ENCODE results near the gene TMEM51. TPM values are rescaled to one million over a fixed set of nuclear protein-coding genes. Genes with fewer than 3 reads are reported as not detected.
"Not testable (repeated sequence)": the region's sequence is repeated elsewhere in the genome, so short reads cannot be mapped to it uniquely, and the experiment has no call there.

The TMEM51 gene
- total RNA-seq, 2 experiments from 2014 or later: not detected

DNA sequence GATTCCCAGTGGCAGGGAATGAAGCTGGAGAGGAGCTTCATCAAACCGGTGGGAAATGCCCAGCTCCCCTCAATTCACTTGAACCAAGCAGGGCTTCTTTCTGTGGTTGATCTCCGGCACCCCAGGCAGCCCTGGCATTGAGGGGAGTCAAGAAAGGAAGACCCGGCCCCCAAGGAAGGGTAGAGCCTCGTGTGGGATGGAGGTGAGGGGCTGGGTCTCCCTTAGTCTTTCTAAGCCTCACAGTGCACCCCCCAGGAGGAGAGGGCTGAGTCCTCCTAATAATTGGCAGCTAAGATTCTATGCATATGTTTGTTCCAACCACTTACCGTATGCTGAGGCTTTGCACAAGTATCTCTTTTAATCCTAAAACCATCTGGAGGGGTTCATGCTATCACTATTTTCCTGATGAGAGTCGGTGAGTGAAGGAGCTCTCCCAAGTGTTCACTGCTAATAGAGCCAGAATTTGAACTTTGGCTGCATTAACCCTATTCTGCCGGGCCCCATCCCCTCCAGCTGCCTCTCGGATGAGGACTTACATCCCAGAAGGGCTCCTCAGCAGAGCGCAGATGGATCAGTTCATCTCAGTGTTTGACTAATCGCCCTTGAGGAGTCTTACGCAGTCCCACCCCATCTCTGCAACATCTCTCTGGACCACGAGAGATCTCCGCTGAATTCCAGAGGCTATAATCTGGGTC is 33.1 kb upstream of the TMEM51 start:
- DNase-seq: no peak
- Mint-ChIP-seq H3K9me3 (no peaks in the 10 kb centered on the region), H3K4me1 (no peaks in the 10 kb centered on the region), H3K4me3 (no peak overlapping the region), H3K36me3 (no peaks in the 10 kb centered on the region), H3K27me3 (peaks cover 4% of the 10 kb centered on the region), H3K27ac (no peak overlapping the region)

DNA sequence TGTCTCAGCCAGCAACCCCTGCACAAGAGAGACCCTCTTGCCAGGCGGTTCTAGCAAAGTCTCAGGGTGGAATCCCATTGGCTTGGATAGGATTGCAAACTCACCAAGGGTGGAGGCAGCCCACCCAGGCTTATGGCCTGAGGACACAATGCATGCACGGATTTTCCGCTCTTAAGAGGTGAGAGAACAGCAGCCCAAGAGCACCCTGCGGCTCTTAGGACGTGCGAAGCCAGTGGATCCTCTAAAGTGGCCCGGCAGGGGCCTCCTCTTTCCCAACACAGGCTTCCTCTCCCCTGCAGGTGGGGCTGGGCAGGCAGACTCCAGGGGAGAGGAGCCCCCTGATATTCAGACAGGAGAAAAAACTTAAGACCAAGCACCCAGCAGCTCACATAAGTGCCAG is 31.2 kb upstream of the TMEM51 start:
- H3K27me3 Mint-ChIP-seq: peaks cover 4% of the 10 kb centered on the region
- H3K27ac Mint-ChIP-seq: no peak overlapping the region
- H3K36me3 Mint-ChIP-seq: no peaks in the 10 kb centered on the region
- DNase-seq: no peak
- H3K4me1 Mint-ChIP-seq: no peaks in the 10 kb centered on the region
- H3K9me3 Mint-ChIP-seq: no peaks in the 10 kb centered on the region
- H3K4me3 Mint-ChIP-seq: no peak overlapping the region

DNA sequence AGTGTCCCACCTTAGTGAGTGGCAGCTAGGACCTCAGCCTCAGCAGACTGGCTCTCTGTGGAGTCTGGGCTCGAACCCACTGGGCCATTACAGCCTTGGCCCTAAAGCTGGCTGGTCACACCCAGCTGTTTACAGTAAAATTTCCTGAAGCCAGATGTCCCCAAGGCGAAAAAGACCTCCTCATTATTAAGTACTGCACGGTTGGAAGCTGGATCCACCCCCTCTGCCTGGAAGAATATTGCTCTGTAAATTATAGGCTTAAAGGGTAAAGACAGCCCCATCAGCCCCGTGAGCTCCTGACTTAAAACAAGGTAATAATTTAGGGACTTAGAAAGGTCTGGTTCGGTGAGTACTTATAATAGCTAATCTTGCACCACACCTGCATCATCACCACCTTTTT is 30.3 kb upstream of the TMEM51 start:
- DNase-seq: no peak
- peaks cover 4% of the 10 kb centered on the region for H3K27me3 Mint-ChIP-seq
- no peaks in the 10 kb centered on the region for H3K4me1 Mint-ChIP-seq
- no peaks in the 10 kb centered on the region for H3K36me3 Mint-ChIP-seq
- no peak overlapping the region for H3K4me3 Mint-ChIP-seq
- H3K27ac Mint-ChIP-seq: no peak overlapping the region
- no peaks in the 10 kb centered on the region for H3K9me3 Mint-ChIP-seq

GRCh38 chr1:15123925-15124324 is 29.6 kb upstream of the TMEM51 start:
- Mint-ChIP-seq H3K27ac (no peak overlapping the region), H3K27me3 (peaks cover 8% of the 10 kb centered on the region), H3K4me1 (no peaks in the 10 kb centered on the region), H3K4me3 (no peak overlapping the region), H3K9me3 (no peaks in the 10 kb centered on the region), H3K36me3 (no peaks in the 10 kb centered on the region)
- no peak for DNase-seq

- H3K27me3 Mint-ChIP-seq: peaks cover 4% of the 10 kb centered on the region
- no peaks in the 10 kb centered on the region for H3K4me1 Mint-ChIP-seq
- no peak overlapping the region for H3K4me3 Mint-ChIP-seq
- DNase-seq: no peak
- H3K27ac Mint-ChIP-seq: no peak overlapping the region
- no peaks in the 10 kb centered on the region for H3K36me3 Mint-ChIP-seq
- H3K9me3 Mint-ChIP-seq: no peaks in the 10 kb centered on the region
These were observed 29.0 kb upstream of the TMEM51 start for GRCh38 chr1:15124362-15125100.

- no peak for DNase-seq
- H3K27ac Mint-ChIP-seq: no peak overlapping the region
- H3K4me1 Mint-ChIP-seq: no peaks in the 10 kb centered on the region
- peaks cover 7% of the 10 kb centered on the region for H3K27me3 Mint-ChIP-seq
- peaks cover 2% of the 10 kb centered on the region for H3K9me3 Mint-ChIP-seq
- H3K4me3 Mint-ChIP-seq: no peak overlapping the region
- H3K36me3 Mint-ChIP-seq: no peaks in the 10 kb centered on the region
These were observed 28.3 kb upstream of the TMEM51 start for GRCh38 chr1:15125101-15125745.

- Mint-ChIP-seq H3K4me3 (no peak overlapping the region), H3K36me3 (no peaks in the 10 kb centered on the region), H3K27me3 (peaks cover 11% of the 10 kb centered on the region), H3K27ac (no peak overlapping the region), H3K4me1 (no peaks in the 10 kb centered on the region), H3K9me3 (peaks cover 2% of the 10 kb centered on the region)
- no peak for DNase-seq
These were observed 25.5 kb upstream of the TMEM51 start for GRCh38 chr1:15128077-15128476.

DNA sequence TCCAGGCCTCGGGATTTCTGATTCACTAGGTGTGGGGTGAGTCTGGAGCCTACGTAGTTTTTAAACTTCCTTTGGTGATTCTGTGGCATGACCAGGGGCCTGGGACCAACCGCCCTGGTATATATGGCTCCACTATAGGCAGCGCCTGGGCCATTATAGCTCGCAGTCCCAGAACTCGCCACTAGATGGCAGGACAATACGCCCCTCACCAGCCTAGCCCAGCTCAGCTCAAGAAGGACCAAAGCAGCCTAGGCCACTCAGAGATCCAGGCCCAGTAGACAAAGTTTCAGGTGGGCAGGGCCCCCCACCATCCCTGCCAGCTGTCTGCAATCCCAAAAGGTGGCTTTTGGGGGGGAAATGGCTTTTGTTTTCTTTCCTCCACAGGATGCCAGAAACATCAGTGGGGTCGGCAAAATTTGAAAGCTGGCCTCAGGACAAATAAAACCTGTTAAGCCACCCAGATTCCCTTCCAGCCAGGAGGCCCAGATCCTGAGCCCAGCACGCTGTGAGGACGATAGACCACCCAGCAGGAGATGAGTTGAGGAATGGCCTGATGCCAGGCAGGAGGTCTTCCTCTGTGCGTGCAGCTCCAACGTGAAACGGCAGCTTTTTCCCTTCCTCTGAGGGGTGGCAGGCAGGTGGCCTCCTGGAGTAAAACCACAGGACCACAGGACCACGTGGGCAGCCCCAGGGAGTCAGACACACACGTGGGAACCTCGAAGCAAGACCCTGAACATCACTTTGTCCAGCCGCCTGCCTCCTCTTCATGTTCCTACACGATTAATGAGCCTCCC is 24.8 kb upstream of the TMEM51 start:
- Mint-ChIP-seq H3K27me3 (peaks cover 13% of the 10 kb centered on the region), H3K9me3 (peaks cover 2% of the 10 kb centered on the region), H3K36me3 (no peaks in the 10 kb centered on the region), H3K4me3 (no peak overlapping the region), H3K4me1 (no peaks in the 10 kb centered on the region), H3K27ac (no peak overlapping the region)
- peak; percentile 60 for DNase-seq

- no peak overlapping the region for H3K4me3 Mint-ChIP-seq
- peaks cover 26% of the 10 kb centered on the region for H3K27me3 Mint-ChIP-seq
These were observed 23.6 kb upstream of the TMEM51 start for GRCh38 chr1:15129944-15130343.

DNA sequence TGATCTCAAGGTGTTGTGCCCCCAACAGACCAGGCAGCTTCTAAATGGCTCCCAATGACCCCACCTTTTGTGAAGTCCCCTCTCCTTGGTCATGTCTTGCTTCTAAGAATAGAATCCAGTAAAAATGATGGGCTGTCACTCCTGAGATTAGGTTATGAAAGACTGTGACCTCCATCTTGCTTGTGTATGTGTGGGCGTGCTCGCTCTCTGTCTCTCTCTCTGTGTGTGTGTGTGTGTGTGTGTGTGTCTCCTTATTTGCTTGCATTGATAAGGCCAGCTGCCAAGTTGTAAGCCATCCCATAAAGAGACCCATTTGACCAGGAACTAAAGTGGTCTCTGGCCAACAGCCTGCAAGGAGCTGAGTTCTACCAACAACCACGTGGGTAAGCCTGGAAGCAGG is 22.9 kb upstream of the TMEM51 start:
- no peaks in the 10 kb centered on the region for H3K4me1 Mint-ChIP-seq

More at GRCh38 chr1:15129944-15130343, 23.6 kb upstream of the TMEM51 start:
- H3K4me1 Mint-ChIP-seq: no peaks in the 10 kb centered on the region
- H3K36me3 Mint-ChIP-seq: no peaks in the 10 kb centered on the region
- H3K27ac Mint-ChIP-seq: no peak overlapping the region
- H3K9me3 Mint-ChIP-seq: peaks cover 2% of the 10 kb centered on the region
- DNase-seq: no peak

GRCh38 chr1:15132965-15133364 is 20.6 kb upstream of the TMEM51 start:
- Mint-ChIP-seq H3K27me3 (peaks cover 48% of the 10 kb centered on the region), H3K36me3 (no peaks in the 10 kb centered on the region), H3K4me1 (no peaks in the 10 kb centered on the region), H3K4me3 (no peak overlapping the region), H3K9me3 (peaks cover 2% of the 10 kb centered on the region), H3K27ac (no peak overlapping the region)
- no peak for DNase-seq

More for the DNA sequence above, 22.9 kb upstream of the TMEM51 start:
- peaks cover 32% of the 10 kb centered on the region for H3K27me3 Mint-ChIP-seq
- no peak overlapping the region for H3K27ac Mint-ChIP-seq
- DNase-seq: no peak
- no peaks in the 10 kb centered on the region for H3K36me3 Mint-ChIP-seq
- H3K9me3 Mint-ChIP-seq: peaks cover 2% of the 10 kb centered on the region
- H3K4me3 Mint-ChIP-seq: no peak overlapping the region

DNA sequence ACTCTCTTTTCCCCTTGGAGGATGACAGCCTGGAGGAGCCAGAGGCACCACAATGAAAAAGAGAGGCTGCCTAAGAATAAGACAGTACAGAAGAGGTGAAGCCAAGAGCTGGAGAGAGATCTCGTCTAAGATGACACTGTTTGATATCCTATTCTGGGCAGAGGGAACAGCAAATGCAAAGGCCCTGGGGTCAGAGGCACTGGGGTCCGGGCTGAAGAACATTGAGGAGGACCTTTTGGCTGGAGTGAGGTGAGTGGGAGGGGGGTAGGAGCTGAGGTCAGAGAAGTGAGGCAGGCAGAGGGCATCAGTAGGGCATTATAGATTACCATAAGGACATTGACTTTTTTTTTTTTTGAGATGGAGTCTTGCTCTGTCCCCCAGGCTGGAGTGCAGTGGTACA is 19.3 kb upstream of the TMEM51 start:
- H3K36me3 Mint-ChIP-seq: no peaks in the 10 kb centered on the region
- H3K27ac Mint-ChIP-seq: no peak overlapping the region
- DNase-seq: no peak
- no peaks in the 10 kb centered on the region for H3K4me1 Mint-ChIP-seq
- no peak overlapping the region for H3K4me3 Mint-ChIP-seq
- H3K27me3 Mint-ChIP-seq: peaks cover 55% of the 10 kb centered on the region
- peaks cover 2% of the 10 kb centered on the region for H3K9me3 Mint-ChIP-seq

- H3K9me3 Mint-ChIP-seq, H3K27ac Mint-ChIP-seq, H3K36me3 Mint-ChIP-seq, DNase-seq, H3K4me1 Mint-ChIP-seq, H3K4me3 Mint-ChIP-seq: not testable (repeated sequence)
- peaks cover 58% of the 10 kb centered on the region for H3K27me3 Mint-ChIP-seq
These were observed 17.9 kb upstream of the TMEM51 start for GRCh38 chr1:15135604-15136003.

DNA sequence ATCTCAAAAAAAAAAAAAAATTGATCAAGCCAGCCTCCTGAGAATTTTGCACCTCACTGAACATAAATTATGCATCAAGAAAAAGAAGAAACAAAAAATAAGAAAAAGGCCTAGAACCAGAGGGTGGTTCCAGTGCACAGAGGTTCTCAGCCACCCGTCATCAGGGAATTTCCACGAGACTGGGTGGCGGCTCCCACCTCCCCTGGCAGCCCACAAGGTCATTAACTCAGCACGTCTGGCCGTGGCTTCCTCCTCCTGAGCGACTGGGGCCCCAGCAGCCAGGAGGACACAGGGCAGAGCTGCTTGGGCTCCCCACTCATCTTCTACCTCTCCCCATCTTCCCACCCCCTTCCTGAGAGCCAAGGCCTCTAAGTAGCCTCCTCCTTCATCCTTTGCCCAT is 15.7 kb upstream of the TMEM51 start:
- H3K27me3 Mint-ChIP-seq: peaks cover 74% of the 10 kb centered on the region
- no peak overlapping the region for H3K27ac Mint-ChIP-seq
- no peak for DNase-seq
- peaks cover 6% of the 10 kb centered on the region for H3K4me1 Mint-ChIP-seq
- H3K4me3 Mint-ChIP-seq: no peak overlapping the region
- no peaks in the 10 kb centered on the region for H3K9me3 Mint-ChIP-seq
- H3K36me3 Mint-ChIP-seq: no peaks in the 10 kb centered on the region
